Measurements from ENCODE around the gene AKT2.

GRCh38 chr19:40242480-40242879 is 42.7 kb downstream of the AKT2 start:
- TF ChIP-seq TAF1 (IDR thresholded peaks at IDR 0.05; ENCODE audit: low read depth, low read length), result no peak
- TF ChIP-seq POLR2AphosphoS5 (IDR thresholded peaks at IDR 0.05; ENCODE audit: low read depth, low read length), result no peak
